CD4-positive, alpha-beta T cell treated with Interleukin-4 for 1 hour (primary cell): ENCODE results near the gene TNS2.
"Not testable (repeated sequence)": the region's sequence is repeated elsewhere in the genome, so short reads cannot be mapped to it uniquely, and the experiment has no call there.

ENCODE experiments used
- DNase-seq, 2 donors: peaks; one replicate each; pipeline ENCODE4 v3.0.0-alpha.2; 2020 to 2022

TNS2 gene, protein sequence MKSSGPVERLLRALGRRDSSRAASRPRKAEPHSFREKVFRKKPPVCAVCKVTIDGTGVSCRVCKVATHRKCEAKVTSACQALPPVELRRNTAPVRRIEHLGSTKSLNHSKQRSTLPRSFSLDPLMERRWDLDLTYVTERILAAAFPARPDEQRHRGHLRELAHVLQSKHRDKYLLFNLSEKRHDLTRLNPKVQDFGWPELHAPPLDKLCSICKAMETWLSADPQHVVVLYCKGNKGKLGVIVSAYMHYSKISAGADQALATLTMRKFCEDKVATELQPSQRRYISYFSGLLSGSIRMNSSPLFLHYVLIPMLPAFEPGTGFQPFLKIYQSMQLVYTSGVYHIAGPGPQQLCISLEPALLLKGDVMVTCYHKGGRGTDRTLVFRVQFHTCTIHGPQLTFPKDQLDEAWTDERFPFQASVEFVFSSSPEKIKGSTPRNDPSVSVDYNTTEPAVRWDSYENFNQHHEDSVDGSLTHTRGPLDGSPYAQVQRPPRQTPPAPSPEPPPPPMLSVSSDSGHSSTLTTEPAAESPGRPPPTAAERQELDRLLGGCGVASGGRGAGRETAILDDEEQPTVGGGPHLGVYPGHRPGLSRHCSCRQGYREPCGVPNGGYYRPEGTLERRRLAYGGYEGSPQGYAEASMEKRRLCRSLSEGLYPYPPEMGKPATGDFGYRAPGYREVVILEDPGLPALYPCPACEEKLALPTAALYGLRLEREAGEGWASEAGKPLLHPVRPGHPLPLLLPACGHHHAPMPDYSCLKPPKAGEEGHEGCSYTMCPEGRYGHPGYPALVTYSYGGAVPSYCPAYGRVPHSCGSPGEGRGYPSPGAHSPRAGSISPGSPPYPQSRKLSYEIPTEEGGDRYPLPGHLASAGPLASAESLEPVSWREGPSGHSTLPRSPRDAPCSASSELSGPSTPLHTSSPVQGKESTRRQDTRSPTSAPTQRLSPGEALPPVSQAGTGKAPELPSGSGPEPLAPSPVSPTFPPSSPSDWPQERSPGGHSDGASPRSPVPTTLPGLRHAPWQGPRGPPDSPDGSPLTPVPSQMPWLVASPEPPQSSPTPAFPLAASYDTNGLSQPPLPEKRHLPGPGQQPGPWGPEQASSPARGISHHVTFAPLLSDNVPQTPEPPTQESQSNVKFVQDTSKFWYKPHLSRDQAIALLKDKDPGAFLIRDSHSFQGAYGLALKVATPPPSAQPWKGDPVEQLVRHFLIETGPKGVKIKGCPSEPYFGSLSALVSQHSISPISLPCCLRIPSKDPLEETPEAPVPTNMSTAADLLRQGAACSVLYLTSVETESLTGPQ (N-terminal part only)

DNA sequence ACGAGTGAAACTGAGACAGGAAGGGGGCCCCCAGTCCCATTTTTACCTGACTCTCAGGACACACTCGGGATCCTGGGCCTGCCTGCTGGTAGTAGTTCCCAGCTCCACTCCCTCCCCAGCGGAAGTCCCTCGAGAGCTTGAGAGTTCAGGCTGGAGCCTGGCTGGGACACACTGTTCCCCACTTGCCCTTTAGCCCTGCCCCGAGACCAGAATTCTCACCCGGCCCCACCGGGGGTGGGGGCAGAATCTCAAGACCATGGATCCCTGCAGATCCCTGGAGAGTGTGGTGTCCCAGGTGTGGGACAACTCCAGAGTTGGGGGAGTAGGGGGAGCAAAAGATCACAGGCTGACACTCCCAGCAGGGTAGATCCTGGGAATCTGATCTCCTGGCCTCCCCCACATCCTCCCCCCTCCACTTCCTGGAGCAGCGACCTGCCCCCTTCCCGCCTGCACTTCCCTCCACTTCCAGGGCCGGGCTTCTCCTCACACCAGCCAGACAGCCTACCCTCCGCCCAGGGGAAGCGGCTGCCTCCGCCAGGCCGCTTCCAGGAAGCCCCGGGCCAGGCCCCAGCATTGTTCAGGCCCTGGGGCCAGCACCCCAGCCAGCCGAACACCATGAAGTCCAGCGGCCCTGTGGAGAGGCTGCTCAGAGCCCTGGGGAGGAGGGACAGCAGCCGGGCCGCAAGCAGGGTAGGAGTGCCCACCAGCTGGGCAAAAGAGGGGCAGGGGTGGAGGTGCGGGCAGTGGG is at the start of gene TNS2:
Gene TNS2, plus strand, starts transcription at position 495 of the 748 bp plus-strand sequence. Its CDS starts 121 bp downstream, at position 616.
- DNase-seq = no peak

- no peak for DNase-seq
Measured at GRCh38 chr12:53004178-53004577, 45.7 kb upstream of the TNS2 start.

DNA sequence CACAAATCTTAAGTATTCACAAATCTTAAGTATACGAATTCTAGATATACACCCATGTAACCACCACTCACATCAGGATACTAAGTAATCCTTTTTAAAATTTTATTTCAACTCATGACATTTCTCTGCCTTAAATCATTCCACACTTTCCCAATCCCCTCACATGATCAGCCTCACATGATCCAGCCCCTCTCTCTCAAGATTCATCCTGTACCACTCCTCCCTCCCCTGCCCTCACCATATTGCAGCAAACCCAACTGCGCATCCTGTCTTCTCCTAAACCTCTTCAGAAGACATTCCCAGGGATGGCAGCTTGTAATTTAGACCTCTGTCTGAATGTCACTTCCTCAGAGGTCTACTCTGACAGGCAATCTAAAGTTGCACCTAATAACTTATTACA is 45.3 kb upstream of the TNS2 start:
- no peak for DNase-seq

- DNase-seq = no peak
Measured at GRCh38 chr12:53005215-53005985, 44.5 kb upstream of the TNS2 start.

DNA sequence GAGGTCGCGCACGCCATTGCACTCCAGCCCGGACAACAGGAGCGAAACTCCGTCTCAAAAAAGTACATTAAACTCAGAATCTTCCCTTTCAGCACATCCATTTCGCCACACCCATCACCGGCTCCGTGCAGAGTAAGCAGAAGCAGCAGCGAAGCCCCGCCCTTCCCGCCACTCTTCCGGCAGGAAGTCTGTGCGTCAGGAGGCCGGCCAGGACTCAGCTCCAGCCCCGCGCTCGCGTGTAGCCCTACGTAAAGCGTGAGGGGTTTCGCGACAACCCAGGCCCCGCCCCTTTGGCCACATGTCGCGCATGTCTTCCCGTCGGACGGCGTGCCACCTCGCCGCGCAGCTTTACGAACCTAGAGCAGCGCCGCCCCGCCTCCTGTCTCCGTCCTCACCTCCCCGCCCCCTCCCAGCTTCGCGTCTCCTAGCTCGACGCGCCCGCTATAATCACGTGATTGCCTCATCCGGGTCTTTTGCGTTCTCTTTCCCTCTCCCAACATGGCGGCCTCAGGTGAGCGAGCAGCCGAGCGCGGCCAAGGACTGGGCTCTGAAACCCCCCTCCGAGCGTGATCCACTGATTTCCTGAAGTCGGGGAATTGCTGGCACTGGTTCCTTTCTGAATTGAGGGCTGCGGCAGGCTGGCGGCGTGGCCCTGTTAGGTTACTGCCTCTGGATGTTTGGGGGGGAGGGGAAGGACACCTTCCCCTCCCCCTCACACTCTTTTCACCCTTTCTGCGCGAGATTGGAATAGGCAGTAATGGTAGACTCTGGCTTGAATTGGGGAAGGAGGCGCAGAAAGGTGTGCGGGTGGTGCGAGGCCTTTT is 43.7 kb upstream of the TNS2 start, which contains the start of gene EIF4B:
Gene EIF4B, plus strand, starts transcription at position 471 of the 824 bp plus-strand sequence. Its CDS starts 28 bp downstream, at position 499.
- DNase-seq = peak; percentile 99 to 100

- peak; percentile 80 for DNase-seq
Measured at GRCh38 chr12:53006810-53007309, 43.0 kb upstream of the TNS2 start.

- no peak for DNase-seq
Measured at GRCh38 chr12:53007343-53007742, 42.5 kb upstream of the TNS2 start.

DNA sequence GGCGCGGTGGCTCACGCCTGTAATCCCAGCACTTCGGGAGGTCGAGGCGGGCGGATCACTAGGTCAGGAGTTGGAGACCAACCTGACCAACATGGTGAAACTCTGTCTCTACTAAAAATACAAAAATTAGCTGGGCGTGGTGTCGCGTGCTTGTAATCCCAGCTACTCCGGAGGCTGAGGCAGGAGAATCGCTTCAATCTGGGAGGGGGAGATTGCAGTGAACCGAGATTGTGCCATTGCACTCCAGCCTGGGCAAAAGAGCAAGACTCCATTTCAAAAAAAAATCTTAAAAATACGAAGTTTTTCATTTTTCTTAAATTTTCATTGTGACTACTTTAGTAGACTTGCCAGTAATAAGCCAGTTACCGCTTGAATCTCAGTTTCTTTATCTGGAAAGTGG is 41.1 kb upstream of the TNS2 start:
- not testable (repeated sequence) for DNase-seq

- no peak for DNase-seq
Measured at GRCh38 chr12:53010955-53011354, 38.9 kb upstream of the TNS2 start.

GRCh38 chr12:53011889-53012288 is 38.0 kb upstream of the TNS2 start:
- no peak for DNase-seq

GRCh38 chr12:53012928-53013327 is 36.9 kb upstream of the TNS2 start:
- DNase-seq = no peak

DNA sequence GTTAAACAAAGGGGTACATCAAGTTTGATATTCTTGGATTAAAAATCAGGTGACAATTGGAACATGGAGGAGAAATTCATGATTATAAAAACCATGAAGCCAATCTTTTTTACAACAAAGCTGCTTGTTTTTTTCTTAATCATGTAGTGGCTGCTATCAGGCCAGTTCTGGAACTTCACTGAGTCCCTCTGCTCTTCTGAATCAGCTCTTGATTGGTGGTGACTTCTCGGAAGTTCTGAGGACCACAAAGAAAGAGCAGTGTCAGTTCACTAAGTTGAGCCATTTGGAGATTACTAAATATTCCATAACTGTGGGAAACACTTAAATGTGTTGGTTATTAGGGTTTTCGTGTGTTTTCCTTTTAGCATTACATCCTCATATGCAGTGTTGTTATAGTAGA is 35.2 kb upstream of the TNS2 start:
- no peak for DNase-seq

DNA sequence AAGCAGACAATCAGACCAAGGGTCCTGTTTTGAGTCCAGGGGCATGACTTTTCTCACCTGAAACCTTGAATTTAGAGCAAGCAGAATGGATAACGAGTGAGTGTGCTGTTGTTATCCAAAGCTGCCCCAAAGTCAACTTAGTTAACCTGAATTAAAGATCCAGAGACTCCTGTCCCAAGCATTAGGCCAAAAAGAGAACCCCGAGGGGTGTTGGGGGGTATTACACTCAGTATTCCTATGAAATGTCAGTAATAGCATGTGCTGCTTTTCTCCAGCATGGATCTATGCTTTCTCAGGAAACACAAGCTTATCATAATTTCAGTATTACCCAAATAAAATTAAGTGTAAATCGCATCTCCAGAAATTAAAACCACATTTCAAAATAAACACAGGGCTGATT is 24.6 kb upstream of the TNS2 start:
- no peak for DNase-seq

DNA sequence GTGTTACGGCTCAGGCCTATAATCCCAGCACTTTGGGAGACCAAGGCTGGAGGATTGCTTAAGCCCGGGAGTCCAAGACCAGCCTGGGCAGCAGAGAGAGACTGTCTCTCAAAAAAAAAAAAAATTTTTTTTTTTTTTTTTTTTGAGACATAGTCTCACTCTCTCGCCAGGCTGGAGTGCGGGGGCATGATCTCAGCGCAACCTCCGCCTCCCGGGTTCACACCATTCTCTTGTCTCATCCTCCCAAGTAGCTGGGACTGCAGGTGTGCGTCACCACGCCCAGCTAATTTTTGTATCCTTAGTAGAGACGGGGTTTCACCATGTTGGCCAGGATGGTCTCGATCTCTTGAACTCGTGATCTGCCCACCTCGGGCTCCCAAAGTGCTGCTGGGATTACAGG is 22.9 kb upstream of the TNS2 start:
- DNase-seq = not testable (repeated sequence)

DNA sequence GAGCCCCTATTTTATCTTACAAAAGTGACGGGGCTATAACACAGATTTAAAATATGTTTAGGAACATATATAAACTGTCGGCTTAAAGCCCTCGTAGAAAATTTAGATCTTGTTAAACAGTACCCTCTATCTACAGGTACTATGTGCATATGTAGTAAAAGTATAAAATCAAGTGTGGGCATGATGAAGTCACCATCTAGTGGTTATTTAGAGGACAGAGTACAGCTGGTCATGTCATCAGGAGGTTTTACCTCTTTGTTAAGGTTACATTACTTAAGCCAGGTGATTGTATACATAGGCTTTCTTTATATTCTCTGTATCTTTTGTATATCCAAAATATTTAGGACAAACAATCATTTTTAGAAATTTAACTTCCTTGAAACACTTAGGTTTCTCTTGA is 18.2 kb upstream of the TNS2 start:
- DNase-seq = no peak

DNA sequence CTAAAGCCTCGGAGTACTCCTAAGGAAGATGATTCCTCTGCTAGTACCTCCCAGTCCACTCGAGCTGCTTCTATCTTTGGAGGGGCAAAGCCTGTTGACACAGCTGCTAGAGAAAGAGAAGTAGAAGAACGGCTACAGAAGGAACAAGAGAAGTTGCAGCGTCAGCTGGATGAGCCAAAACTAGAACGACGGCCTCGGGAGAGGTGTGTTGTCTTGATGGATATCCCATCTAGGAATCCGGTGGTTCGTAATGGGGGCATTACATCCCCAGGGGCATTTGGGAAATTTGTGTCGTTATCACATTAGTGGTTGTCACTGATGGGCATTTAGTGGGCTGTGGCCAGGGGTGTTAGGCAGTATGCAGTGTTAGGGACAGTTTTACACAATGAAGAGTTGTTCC is 16.0 kb upstream of the TNS2 start:
- not testable (repeated sequence) for DNase-seq

DNA sequence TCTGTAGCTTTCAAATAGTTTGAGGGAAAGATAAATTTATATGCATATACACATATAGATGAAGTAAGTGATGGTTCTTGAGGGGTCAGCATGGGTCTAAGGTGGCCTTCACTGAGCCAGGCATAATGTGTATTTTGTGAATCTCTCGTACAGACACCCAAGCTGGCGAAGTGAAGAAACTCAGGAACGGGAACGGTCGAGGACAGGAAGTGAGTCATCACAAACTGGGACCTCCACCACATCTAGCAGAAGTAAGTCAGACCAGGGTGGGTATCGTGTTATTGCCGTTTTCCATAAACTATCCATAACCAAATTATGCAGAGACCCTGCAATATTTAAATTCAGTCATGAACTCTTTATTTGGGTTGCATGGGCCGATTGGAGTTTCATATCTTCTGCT is 15.4 kb upstream of the TNS2 start:
- no peak for DNase-seq

DNA sequence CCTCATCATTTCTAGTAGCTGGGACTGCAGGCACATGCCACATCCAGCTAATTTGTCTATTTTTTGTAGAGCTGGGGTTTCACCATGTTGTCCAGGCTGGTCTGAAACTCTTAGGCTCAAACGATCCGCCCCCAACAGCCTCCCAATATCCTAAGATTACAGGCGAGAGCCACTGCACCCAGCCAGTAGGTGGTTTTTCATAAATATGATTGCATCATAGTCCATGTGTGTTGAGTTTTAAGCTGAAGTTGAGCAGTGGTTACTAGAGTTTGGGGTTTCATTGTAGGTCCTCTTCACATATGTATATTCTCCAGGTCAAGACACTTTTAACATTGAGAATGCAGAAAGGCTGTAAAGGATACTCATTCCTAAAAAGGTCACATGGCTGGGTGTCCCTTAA is 13.1 kb upstream of the TNS2 start:
- no peak for DNase-seq

GRCh38 chr12:53039851-53040250 is 10.0 kb upstream of the TNS2 start:
- DNase-seq = no peak
